GM19023 (cell line): ENCODE results near the gene PTGS2.

Experiments used
- ATAC-seq: cut with Tn5 transposase; IDR thresholded peaks from one replicate; pipeline ENCODE4 v1.9.1; 2021; ENCODE audit warnings: mild to moderate bottlenecking, moderate library complexity; ENCODE audit not compliant: unreplicated experiment

Gene PTGS2

DNA sequence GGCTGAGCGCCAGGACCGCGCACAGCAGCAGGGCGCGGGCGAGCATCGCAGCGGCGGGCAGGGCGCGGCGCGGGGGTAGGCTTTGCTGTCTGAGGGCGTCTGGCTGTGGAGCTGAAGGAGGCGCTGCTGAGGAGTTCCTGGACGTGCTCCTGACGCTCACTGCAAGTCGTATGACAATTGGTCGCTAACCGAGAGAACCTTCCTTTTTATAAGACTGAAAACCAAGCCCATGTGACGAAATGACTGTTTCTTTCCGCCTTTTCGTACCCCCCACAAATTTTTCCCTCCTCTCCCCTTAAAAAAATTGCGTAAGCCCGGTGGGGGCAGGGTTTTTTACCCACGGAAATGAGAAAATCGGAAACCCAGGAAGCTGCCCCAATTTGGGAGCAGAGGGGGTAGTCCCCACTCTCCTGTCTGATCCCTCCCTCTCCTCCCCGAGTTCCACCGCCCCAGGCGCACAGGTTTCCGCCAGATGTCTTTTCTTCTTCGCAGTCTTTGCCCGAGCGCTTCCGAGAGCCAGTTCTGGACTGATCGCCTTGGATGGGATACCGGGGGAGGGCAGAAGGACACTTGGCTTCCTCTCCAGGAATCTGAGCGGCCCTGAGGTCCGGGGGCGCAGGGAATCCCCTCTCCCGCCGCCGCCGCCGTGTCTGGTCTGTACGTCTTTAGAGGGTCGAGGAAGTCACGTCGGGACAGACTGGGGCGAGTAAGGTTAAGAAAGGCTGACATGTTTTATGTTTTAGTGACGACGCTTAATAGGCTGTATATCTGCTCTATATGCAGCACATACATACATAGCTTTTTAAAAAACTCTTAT is at the start of gene PTGS2:
PTGS2 (minus strand) TSS at position 179 of the 817 bp plus-strand sequence; CDS start at position 46, 133 bp downstream.
- ATAC-seq, result peak; percentile 91

DNA sequence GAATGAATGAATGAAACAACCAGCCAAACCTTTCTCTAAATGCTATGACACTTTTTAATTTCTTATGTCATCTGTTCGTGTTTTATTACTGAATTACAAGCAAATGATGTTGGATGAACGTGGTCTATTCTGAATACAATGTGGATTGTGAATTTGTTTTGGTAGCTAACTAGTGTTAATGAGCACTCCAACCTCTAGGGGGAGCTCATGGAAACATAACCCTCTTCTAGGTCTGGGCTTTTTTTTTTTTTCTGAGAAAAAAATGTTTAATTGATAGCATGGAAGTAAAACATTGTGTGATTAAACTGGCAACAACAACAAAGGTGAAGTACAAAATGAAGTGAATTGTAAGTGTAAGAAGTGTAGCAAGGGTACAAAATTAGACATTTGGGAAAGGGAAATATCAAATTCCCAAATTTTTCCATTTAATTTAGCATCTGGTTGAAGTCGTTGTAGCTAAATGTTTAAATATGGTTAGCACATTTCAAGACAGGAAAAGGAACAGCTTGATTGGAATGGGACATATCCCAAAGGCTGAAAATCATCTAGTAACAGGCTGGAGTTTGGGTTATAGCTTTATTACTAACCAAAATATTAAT is 42.6 kb upstream of the PTGS2 start:
- no peak for ATAC-seq

DNA sequence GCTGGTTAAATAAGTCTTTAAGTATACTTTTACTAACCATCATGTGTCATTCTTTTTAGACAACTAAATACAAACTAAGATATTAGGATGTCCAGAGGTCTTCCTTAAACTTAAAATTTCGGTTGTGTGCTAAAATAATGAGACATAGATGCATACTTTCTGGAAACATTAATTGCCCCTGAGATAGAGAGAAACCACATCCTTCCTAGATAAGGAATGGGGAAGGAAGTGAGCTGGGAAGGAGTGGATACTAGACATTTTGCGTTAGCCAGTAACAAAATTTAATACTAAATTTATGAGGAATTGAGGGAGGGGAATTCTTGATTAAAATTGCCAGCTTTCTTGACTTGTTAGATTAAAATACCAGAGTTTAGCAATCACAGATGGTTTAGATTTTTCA is 37.1 kb upstream of the PTGS2 start:
- ATAC-seq, result no peak

DNA sequence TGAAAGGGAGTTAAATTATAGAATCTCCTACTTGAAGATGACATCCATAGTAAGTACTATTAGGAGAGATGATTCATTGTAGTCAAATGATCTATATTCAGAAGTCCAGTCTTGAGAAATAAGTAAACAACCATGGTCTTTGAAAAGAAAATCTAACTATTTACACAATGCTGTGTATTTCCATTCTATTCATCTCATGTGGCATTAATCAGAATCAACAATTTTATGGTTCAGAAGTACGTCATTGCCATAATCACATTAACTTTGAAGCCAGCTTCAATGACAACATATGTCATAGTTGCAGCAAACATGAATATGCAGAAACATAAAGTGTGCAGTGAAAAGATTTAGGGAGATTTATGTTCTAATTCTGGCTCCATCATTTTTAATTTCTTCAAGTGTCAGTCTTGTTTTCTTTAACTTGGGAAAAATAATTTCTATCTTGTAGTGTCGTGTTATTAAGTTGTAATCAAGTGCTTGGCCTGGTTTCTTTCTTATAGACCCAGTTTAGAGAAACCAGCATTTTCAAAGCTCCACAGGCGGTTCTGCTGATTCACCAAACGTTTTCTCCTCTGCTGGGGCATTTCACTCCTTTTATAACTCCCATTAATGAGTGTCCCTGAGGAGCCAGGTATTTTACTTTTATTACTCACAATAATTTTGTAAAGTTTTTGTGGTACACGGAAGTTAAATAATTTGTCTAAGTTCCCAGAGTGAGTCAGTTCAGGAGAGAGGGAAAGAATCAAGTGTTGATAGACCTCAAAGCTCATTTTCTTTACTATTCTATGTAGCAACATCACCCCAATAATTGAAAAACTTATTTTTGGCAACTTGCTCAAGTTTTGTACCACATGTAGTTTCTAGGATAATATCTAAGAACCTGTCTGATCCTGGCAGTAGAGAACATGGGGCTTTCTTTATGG is 35.9 kb upstream of the PTGS2 start:
- ATAC-seq, result no peak

DNA sequence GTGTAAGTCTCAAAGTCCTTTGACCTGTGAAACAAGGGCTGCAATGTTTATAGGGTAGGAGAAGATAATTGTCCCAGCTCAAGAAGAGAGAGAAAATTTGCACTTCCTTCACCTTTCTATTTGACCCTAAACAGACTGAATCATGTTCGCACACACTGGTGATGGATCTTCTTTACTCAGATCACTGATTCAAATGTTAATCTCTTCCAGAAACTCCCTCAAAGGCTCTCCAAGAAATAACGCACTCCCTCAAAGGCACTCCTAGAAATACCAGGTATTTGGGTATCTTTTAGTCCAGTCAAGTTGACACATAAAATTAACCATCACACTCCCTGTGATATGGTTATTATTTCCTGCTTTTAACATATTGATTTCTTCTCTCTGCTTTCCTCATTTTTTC is 30.5 kb upstream of the PTGS2 start:
- no peak for ATAC-seq

DNA sequence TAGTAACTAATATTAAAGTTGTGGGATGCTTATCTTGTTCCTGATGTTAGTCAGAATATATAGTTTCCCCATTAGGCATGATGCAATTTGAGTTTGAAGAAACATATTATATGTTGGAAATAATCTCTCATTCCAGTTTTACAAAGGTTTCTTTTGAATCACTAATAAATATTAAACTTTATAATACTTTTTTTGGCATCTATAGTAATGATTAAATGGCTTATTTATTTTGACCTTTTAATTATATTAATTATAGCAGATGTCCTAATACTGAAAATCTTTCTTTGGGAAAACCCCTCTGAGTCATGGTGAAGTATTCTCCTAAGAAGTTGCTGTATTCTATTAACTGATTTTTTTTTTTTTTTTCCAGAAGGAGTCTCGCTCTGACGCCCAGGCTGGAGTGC is 28.5 kb upstream of the PTGS2 start:
- ATAC-seq, result no peak

DNA sequence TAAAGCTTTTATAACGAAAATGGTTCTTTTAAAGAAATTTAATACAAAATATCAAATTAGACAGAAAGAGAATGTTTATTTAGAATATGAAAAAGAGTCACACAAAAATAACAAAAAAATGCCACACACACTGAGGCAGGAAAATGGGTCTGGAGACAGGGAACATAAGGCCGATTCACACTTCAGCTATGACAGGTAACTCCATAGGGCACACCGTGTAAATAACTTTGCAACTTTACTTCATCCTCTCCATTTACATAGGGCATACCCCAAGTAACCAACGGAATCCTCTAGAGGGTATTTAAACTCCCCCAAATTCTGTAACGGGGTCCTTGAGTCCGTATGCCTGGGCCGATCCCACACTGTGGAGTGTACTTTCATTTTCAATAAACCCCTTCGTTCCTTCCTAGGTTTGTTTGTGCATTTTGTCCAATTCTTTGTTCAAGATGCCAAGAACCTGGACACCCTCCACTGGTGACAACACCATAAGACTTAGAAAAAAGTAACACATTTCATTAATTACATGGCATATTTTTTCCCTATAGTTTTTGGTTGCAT is 23.1 kb upstream of the PTGS2 start:
- ATAC-seq, result no peak

DNA sequence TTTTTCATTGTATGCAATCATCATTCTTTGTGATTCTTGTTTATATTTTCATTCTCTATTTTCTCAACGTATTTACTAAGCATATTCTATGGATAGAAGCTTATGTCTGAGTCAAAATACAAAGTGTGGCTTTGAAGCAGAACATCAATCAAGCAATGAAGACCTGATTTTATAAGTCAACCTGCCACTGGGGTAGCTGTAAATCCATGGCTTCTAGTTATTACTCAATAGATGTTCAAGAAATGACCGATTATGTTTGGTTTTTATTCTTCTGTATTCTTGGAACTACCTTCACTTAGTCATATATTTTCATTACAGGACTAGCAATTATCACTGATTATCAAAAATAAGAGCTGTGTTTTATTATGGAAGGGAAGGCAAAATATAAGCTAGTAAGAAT is 20.5 kb upstream of the PTGS2 start:
- ATAC-seq, result no peak

DNA sequence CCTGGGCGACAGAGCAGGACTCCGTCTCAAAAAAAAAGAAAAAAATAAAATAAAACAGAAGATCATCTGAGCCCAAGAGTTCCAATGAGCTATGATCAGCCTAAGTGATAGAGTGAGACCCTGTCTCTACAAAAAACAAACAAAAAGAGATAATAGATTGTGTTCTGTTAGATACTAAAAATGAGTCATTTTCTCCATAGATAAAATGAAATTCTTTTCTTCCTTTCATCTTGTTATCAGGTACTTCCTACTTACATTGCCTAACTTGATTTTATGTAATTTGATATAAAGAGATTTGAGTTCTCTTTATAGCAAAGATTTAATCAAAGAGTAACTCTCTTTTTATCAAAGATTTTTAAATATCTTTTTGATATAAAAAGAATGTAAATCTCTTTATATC is 19.3 kb upstream of the PTGS2 start:
- no peak for ATAC-seq

DNA sequence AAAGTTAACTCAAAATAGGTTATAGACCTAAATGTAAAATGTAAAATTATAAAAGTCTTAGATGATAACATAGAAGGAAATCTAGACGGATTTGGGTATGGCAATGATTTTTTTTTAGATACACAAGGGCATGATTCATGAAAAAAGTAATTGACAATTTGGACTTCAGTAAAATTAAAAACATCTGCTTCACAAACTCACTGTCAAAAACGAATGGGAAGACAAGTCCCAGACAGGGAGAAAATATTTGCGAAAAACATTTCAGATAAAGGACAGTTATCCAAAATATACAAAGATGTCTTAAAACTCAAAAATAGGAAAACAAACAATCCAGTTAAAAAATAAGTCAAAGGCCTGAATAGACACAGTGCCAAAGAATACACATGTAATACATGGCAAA is 9.7 kb upstream of the PTGS2 start:
- ATAC-seq, result no peak

DNA sequence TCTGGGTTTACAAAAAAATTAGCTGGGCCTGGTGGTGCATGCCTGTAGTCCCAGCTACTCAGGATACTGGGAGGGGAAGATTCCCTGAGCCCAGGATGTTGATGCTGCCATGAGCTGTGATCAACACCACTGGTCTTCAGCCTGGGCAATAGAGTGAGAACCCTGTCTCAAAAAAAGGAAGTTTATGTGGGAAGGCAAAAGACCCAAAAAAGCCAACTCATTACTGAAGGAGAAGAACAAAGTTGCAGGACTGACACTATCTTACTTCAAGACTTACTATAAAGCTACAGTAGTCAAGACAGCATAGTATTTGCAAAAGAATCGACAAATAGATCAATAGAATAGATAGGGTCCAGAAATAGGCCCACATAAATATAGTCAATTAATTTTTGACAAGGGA is 9.2 kb upstream of the PTGS2 start:
- ATAC-seq, result no peak

DNA sequence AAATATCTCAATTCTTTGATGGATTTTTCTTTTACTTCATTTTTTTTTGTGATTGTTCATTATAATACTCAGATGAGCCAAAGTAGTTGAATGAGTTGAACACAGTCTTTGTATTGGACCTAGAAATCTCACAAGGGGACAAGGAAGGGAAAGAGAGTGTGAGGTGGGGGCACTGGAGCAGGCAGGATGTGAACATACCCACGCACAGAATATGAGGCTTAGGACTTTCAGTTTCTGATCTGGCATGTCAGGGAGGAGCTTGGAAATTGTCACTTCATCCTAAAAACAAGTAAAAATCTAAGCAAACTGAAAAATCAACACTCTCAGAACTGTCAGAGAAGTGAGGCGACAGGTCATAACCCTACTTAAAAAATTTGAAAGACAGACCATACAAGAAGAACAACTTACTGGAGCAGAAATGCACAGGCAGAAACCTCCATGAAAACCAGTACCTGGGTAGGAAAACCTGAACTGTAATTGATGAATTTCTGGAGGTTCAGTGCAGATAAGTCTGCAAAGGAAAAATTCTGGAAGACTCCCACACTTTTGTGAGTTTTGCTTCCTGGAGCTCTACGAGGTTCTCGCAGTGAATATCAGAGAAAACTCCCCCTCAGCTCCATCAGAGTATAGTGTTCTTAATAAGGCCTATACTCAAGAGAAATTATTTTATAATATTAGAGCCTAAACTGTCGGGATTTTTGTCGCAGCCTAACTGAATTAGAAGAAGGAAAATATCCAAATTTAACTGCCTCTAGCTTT is 3.6 kb upstream of the PTGS2 start:
- ATAC-seq, result no peak

DNA sequence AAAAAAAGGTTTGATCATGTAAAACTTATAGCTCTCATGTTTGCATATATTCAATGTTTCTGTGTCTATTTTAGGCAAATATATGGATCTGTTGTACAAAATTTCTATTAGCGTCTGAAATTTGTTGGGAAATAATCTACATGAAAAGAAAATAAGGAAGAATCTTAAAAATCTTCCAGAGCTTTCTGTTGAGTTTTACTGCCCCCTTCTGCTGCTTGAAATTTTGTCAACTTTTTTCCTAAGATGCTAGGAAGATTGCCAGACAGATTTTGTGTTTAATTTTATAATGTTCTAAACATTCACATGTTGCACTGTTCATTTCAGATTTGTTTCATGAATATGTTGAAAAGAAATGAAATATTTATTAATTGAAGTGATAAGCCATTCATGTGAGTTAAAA is 2.5 kb upstream of the PTGS2 start:
- no peak for ATAC-seq

DNA sequence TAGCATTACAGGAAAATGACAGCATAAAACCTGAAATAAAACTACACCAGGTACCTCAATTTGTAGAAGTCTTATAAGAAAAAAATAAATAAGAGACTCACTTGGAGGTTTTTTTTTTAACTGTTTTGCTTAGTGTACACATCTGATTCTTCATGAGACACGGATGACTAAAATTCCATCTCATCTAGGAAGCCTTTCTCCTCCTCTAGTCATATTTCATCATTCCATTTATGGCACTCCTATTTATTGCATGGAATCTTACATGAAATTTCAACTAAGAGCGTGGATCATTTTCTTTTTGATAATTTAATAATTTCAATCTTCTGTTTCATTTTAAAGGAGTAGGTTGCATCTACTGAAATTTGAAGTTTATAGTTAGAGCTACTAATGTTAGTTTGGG is 1.6 kb upstream of the PTGS2 start:
- no peak for ATAC-seq

DNA sequence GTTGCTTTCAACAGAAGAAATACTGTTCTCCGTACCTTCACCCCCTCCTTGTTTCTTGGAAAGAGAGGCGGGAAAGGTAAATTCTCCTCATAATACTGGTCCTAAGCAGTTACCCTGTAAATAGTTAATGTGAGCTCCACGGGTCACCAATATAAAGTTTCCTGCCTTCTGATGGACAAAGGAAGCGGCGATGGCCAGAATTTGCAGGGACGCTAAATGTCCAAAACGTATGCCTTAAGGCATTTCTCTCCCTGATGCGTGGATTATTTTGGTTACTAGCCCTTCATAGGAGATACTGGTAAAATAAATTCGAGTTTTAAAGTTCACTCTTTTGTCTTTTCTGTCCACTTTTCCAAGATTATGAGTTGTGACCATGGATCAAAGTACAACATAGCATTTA is 898 bp upstream of the PTGS2 start:
- no peak for ATAC-seq

DNA sequence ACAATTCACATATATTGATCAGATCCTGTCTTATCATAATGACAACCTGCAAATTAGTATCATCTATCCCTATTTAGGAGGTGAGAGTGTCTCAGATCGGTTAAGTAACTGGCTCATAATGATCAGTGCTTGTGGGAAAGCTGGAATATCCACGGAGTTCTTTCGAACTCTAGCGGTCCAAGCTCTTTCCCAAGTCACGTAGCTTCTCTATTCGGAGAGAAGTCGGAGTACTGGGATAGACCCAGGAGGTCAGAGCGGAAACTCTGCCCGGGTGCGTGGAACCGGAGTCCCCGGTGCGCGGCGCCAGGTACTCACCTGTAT is 339 bp downstream of the PTGS2 start:
- ATAC-seq, result no peak

DNA sequence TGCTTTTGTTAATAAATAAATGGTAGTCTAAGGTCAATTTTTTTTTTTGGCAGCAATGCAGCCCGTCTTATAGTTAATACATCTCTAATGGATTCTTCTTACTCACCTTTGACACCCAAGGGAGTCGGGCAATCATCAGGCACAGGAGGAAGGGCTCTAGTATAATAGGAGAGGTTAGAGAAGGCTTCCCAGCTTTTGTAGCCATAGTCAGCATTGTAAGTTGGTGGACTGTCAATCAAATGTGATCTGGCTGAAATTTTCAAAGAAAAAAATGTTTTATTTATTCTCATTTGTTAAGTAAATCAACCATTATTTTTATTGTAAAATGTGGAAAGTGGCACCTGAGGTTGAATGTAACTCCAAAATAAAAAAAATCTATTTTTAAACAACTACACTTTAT is 2.1 kb downstream of the PTGS2 start:
- no peak for ATAC-seq

DNA sequence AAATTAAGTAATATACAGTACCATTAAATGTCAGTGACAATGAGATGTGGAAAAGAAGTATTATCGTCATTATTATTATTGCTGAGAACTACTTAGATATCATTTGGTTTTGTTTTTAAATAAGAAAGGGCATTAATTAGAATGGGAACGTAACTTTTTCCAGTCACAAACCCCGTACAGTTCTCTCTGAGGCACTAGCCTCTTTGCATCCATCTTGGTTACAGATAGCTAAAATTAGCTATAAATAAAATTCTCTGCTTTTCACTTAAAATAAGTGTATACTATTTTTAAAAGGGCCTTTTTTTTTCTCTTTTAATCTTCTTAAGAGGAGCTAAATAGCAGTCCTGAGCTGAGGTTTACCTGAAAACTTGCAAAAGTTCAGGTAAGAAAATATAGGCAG is 7.6 kb downstream of the PTGS2 start:
- ATAC-seq, result no peak

DNA sequence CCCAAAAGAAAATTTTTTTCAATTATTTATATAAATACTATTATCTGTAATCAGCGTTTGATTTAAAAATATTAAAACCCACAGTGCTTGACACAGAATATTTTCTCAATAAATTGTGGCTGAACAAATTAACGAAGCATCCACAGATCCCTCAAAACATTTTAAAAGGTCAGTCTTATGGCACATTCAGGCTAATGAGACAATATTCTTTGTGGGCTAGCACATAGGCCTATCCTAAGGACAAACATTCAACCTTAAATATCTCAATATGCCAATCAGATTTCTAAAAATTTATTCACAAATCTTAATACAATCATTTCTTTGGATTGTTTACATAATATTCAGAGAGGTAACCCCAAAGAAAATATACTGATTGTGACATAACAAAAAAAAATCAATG is 8.1 kb downstream of the PTGS2 start:
- ATAC-seq, result no peak

DNA sequence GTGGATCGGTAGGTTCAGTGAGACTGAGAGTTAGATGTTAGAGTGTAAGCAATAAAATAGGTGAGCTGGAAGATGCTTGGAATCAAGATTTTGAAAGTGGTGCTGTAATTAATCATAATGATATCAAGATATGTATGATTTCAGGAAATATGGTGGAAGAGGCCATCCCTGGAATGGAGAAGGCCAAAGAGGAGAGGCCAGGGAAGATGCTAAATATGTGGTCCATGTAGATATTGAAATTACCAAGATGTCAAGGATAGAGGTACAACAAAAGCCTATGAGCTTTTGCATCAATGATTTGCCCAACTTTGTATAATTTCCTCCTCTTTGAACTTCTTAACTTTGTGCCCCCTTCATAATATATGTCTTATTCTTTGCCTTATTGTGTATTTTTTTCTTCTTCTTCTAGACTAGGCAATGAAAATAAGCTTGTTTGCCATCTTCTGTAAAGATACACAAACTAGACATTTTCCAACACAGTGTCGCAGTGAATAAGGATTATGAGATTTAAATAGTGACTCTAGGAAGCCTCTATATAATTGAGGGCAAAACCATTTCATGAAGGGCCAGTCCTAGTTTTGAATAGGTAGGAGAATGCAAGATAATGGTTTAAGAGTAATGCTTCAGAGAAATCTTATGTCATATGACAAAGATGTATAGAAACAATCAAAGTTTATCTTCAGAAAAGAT is 8.9 kb downstream of the PTGS2 start:
- ATAC-seq, result no peak
